PC-9 (cell line): ENCODE data around the gene TTC28. TPM values are rescaled to one million over a fixed set of nuclear protein-coding genes. Genes with fewer than 3 reads are reported as not detected.
A peak's percentile ranks its signal among the peaks of the same experiment; 100 is the strongest.

Source experiments
- BruUV-seq: library from RNA; stranded (reverse); fragments of 400-500 nt; replicated peaks from 2 replicates; lab custom pipeline; 2021; lab: Mats Ljungman, UMichigan
- CTCF ChIA-PET: fragments of 300-600 bp; sonication (Branson Sonifier 250); formaldehyde crosslinking; loops from one replicate; lab custom pipeline; 2022; ENCODE audit warnings: antibody characterized with exemption; lab: Charles Lee
- POLR2A ChIA-PET: fragments of 300-600 bp; sonication (Branson Sonifier 250); formaldehyde crosslinking; loops from one replicate; lab custom pipeline; 2022; ENCODE audit warnings: antibody characterized with exemption; ENCODE audit not compliant: unreplicated experiment; lab: Charles Lee
- DNase-seq, 2 experiments: peaks; one replicate each; pipeline versions ENCODE4 v3.0.0 to v3.0.0-alpha.2; 2015 to 2022; ENCODE audit warnings: mixed read lengths in 1 of 2
- H2AFZ ChIP-seq: fragments of 200-600 bp; sonication (generic); 2 replicates; pipeline ENCODE4 v1.8.1; 2017; ENCODE audit warnings: antibody characterized with exemption
- H3F3A ChIP-seq: fragments of 200-600 bp; sonication (generic); 2 replicates; pipeline ENCODE4 v1.8.1; 2017; ENCODE audit warnings: antibody characterized with exemption, mild to moderate bottlenecking, low read depth; ENCODE audit not compliant: insufficient read depth
- H3K27ac ChIP-seq: fragments of 200-600 bp; sonication (generic); 2 replicates; pipeline ENCODE4 v1.6.1; 2016; ENCODE audit warnings: mixed run types
- H3K27me3 ChIP-seq: fragments of 200-600 bp; sonication (generic); 2 replicates; pipeline ENCODE4 v1.6.1; 2016; ENCODE audit warnings: low read depth, mixed run types; ENCODE audit not compliant: insufficient read depth
- H3K36me3 ChIP-seq: fragments of 200-600 bp; sonication (generic); 2 replicates; pipeline ENCODE4 v1.6.1; 2016; ENCODE audit warnings: low read depth, mixed run types
- H3K4me1 ChIP-seq: fragments of 200-600 bp; sonication (generic); replicated peaks from 2 replicates; pipeline ENCODE4 v1.6.1; 2016; ENCODE audit warnings: mixed run types; ENCODE audit not compliant: insufficient read depth
- H3K4me2 ChIP-seq: fragments of 200-600 bp; sonication (generic); 2 replicates; pipeline ENCODE4 v1.6.1; 2017; ENCODE audit warnings: mixed run types
- H3K4me3 ChIP-seq: fragments of 200-600 bp; sonication (generic); 2 replicates; pipeline ENCODE4 v1.6.1; 2016; ENCODE audit warnings: mixed run types
- H3K79me2 ChIP-seq: fragments of 200-600 bp; sonication (generic); 2 replicates; pipeline ENCODE4 v1.6.1; 2017; ENCODE audit warnings: low read depth, mixed run types
- H3K9me2 ChIP-seq: fragments of 200-600 bp; sonication (generic); 2 replicates; pipeline ENCODE4 v1.8.1; 2017; ENCODE audit warnings: mild to moderate bottlenecking; ENCODE audit not compliant: insufficient read depth
- H3K9me3 ChIP-seq: fragments of 200-600 bp; sonication (generic); 2 replicates; pipeline ENCODE4 v1.8.1; 2016; ENCODE audit warnings: low read depth; ENCODE audit not compliant: insufficient read depth
- H4K20me1 ChIP-seq: fragments of 200-600 bp; sonication (generic); 2 replicates; pipeline ENCODE4 v1.8.1; 2017; ENCODE audit not compliant: insufficient read depth
- CTCF ChIP-seq: fragments of 200-600 bp; sonication (generic); conservative IDR thresholded peaks from 2 replicates; pipeline ENCODE4 v1.6.1; 2017; ENCODE audit warnings: mixed run types, antibody characterized with exemption, mild to moderate bottlenecking, moderate library complexity
- EZH2 ChIP-seq: fragments of 200-600 bp; sonication (generic); IDR thresholded peaks from 2 replicates; pipeline ENCODE4 v1.8.0; 2017; ENCODE audit warnings: antibody characterized with exemption, low read depth
- intact Hi-C: fragments of 100-400 bp; cut with micrococcal nuclease; formaldehyde crosslinking; loops from one replicate; pipeline ENCODE4 v1.10.0; 2022; ENCODE audit not compliant: unreplicated experiment
- total RNA-seq: library from RNA; stranded (reverse); gene quantifications from 2 replicates; pipeline ENCODE4 v1.2.3, GENCODE V29; 2021

TTC28 gene
- total RNA-seq, 1 experiment from 2014 or later, result 6.7 TPM

- no peaks in the 10 kb centered on the region for H3K36me3 ChIP-seq
- no peaks in the 10 kb centered on the region; the same call in 1 of the 2 replicates for H3K9me3 ChIP-seq
- POLR2A ChIA-PET, result no interaction called here
- intact Hi-C loops, result no loop called here
- no peak overlapping the region for H2AFZ ChIP-seq
- no peak overlapping the region for H3K27ac ChIP-seq
- CTCF ChIA-PET, result no interaction called here
- H3K79me2 ChIP-seq, result no peaks in the 10 kb centered on the region
- no peaks in the 10 kb centered on the region for H4K20me1 ChIP-seq
- H3K4me3 ChIP-seq, result no peak overlapping the region
- no peaks in the 10 kb centered on the region for H3F3A ChIP-seq
- no peaks in the 10 kb centered on the region for H3K27me3 ChIP-seq
- no peak for TF ChIP-seq CTCF
- no peak for TF ChIP-seq EZH2
- 0 out of 2 replicates have a peak overlapping the region, but pooled peaks have one; percentile 2 for H3K4me2 ChIP-seq
- BruUV-seq, result no TSS peak
- H3K4me1 ChIP-seq, result peaks cover 7% of the 10 kb centered on the region
- no peaks in the 10 kb centered on the region for H3K9me2 ChIP-seq
- DNase-seq, result peak in 1 of 2 experiments; percentile 48
Measured at GRCh38 chr22:27972732-27973698, 706.6 kb downstream of the TTC28 start.

- H3K27ac ChIP-seq, result no peak overlapping the region
- intact Hi-C loops, result no loop called here
- no peak for DNase-seq
- no peak overlapping the region for H3K4me3 ChIP-seq
- no peak overlapping the region for H2AFZ ChIP-seq
- BruUV-seq, result no TSS peak
- no peaks in the 10 kb centered on the region for H3K79me2 ChIP-seq
- H3K36me3 ChIP-seq, result no peaks in the 10 kb centered on the region
- H3K4me2 ChIP-seq, result no peak overlapping the region
- H3K4me1 ChIP-seq, result peaks cover 7% of the 10 kb centered on the region
- H3K9me3 ChIP-seq, result no peaks in the 10 kb centered on the region; the same call in 1 of the 2 replicates
- CTCF ChIA-PET, result no interaction called here
- no peaks in the 10 kb centered on the region for H4K20me1 ChIP-seq
- no peaks in the 10 kb centered on the region for H3F3A ChIP-seq
- no peaks in the 10 kb centered on the region for H3K9me2 ChIP-seq
- TF ChIP-seq CTCF (no peak), EZH2 (no peak)
- no peaks in the 10 kb centered on the region for H3K27me3 ChIP-seq
- POLR2A ChIA-PET, result no interaction called here
Measured at GRCh38 chr22:27971926-27972325, 707.7 kb downstream of the TTC28 start.

- intact Hi-C loops, result no loop called here
- no peaks in the 10 kb centered on the region; the same call in 1 of the 2 replicates for H3K9me3 ChIP-seq
- no peaks in the 10 kb centered on the region for H3F3A ChIP-seq
- no peak for TF ChIP-seq CTCF
- no peak for TF ChIP-seq EZH2
- no peak for DNase-seq
- ChIA-PET CTCF (no interaction called here), POLR2A (no interaction called here)
- no peak overlapping the region for H3K27ac ChIP-seq
- no peaks in the 10 kb centered on the region for H4K20me1 ChIP-seq
- no TSS peak for BruUV-seq
- H3K9me2 ChIP-seq, result no peaks in the 10 kb centered on the region
- H3K4me2 ChIP-seq, result no peak overlapping the region
- no peak overlapping the region for H3K4me3 ChIP-seq
- H3K79me2 ChIP-seq, result no peaks in the 10 kb centered on the region
- peaks cover 7% of the 10 kb centered on the region for H3K4me1 ChIP-seq
- H3K36me3 ChIP-seq, result no peaks in the 10 kb centered on the region
- no peak overlapping the region for H2AFZ ChIP-seq
- H3K27me3 ChIP-seq, result no peaks in the 10 kb centered on the region
Measured at GRCh38 chr22:27970596-27971220, 708.9 kb downstream of the TTC28 start.
